Left lung (tissue), 10 donors: ENCODE data around the gene LMO1. TPM values are rescaled to one million over a fixed set of nuclear protein-coding genes. Genes with fewer than 3 reads are reported as not detected.

Experiments used
- ATAC-seq: fragments of 200-7000 bp; cut with Tn5 transposase; one replicate; pipeline ENCODE4 v1.9.1; 2020; ENCODE audit warnings: moderate library complexity
- DNase-seq, 4 donors: peaks; one replicate each; pipeline ENCODE4 v3.0.0-alpha.2; 2013 to 2020
- H3K27ac ChIP-seq, 2 donors: fragments of 200-600 bp; sonication (generic) in 1 of 2; one replicate each; pipeline versions ENCODE4 v1.5.0 to v1.8.0; 2020 to 2021
- H3K27me3 ChIP-seq, 2 donors: fragments of 200-600 bp; sonication (generic) in 1 of 2; one replicate each; pipeline versions ENCODE4 v1.5.0 to v1.8.0; 2020 to 2021
- H3K36me3 ChIP-seq, 2 donors: fragments of 200-600 bp; sonication (generic) in 1 of 2; one replicate each; pipeline versions ENCODE4 v1.5.0 to v1.8.0; 2020 to 2021
- H3K4me1 ChIP-seq, 2 donors: fragments of 200-600 bp; one replicate each; pipeline ENCODE4 v1.8.0; 2021
- H3K4me3 ChIP-seq, 2 donors: fragments of 200-600 bp; sonication (generic) in 1 of 2; one replicate each; pipeline versions ENCODE4 v1.5.0 to v1.8.0; 2020 to 2021; ENCODE audit warnings: mild to moderate bottlenecking in 1 of 2
- H3K9me3 ChIP-seq, 2 donors: fragments of 200-600 bp; sonication (generic) in 1 of 2; one replicate each; pipeline versions ENCODE4 v1.5.0 to v1.8.0; 2020 to 2021
- intact Hi-C, 2 donors: fragments of 100-400 bp; cut with DNase I; formaldehyde crosslinking; loops; one replicate each; pipeline versions ENCODE4 v1.11.2 to v1.14.2; 2022
- polyA plus RNA-seq, 6 donors: library from polyadenylated mRNA; unstranded; fragments of 120-200 nt; gene quantifications; one replicate each; pipeline ENCODE4 v1.2.1, GENCODE V29; 2013; ENCODE audit not compliant: insufficient read length in 6 of 6
- total RNA-seq, 2 donors: library from RNA; stranded (reverse); fragmentation: NEBNext Ultra II Directional; extraction: Animal tissue kit (Norgen Biotek cat#: 25700); gene quantifications; one replicate each; pipeline ENCODE4 v1.2.1, GENCODE V29; 2021
- TF ChIP-seq, protein P1 (sequence below), 2 donors: fragments of 200-600 bp; sonication (generic) in 1 of 2; IDR thresholded peaks; one replicate each; pipeline versions ENCODE4 v1.5.0 to v1.8.0; 2021; ENCODE audit warnings: antibody characterized with exemption in 2 of 2
- donor health status: DM: no; HTN: yes; CAD: no.
- donor health status: DM: no; HTN: no; CAD: no.

Gene LMO1
- total and polyA plus RNA-seq, 8 donors = 0.18 to 0.48 (median 0.23) TPM; not detected in 3

GRCh38 chr11:8277691-8278090 is 14.0 kb upstream of the LMO1 start:
- TF ChIP-seq, protein P1, sequence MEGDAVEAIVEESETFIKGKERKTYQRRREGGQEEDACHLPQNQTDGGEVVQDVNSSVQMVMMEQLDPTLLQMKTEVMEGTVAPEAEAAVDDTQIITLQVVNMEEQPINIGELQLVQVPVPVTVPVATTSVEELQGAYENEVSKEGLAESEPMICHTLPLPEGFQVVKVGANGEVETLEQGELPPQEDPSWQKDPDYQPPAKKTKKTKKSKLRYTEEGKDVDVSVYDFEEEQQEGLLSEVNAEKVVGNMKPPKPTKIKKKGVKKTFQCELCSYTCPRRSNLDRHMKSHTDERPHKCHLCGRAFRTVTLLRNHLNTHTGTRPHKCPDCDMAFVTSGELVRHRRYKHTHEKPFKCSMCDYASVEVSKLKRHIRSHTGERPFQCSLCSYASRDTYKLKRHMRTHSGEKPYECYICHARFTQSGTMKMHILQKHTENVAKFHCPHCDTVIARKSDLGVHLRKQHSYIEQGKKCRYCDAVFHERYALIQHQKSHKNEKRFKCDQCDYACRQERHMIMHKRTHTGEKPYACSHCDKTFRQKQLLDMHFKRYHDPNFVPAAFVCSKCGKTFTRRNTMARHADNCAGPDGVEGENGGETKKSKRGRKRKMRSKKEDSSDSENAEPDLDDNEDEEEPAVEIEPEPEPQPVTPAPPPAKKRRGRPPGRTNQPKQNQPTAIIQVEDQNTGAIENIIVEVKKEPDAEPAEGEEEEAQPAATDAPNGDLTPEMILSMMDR (IDR thresholded peaks at IDR 0.05) = no peak
- peaks cover 0 to 9% of the 10 kb centered on the region in 2 donors for H3K27me3 ChIP-seq
- intact Hi-C loops = no loop called here
- H3K4me3 ChIP-seq = no peak overlapping the region
- H3K27ac ChIP-seq = no peak overlapping the region
- no peaks in the 10 kb centered on the region for H3K4me1 ChIP-seq
- ATAC-seq (no peak), DNase-seq (no peak)
- H3K9me3 ChIP-seq = no peaks in the 10 kb centered on the region
- no peaks in the 10 kb centered on the region for H3K36me3 ChIP-seq

- Histone ChIP-seq H3K36me3 (no peaks in the 10 kb centered on the region), H3K27ac (no peak overlapping the region), H3K4me1 (no peaks in the 10 kb centered on the region), H3K9me3 (no peaks in the 10 kb centered on the region), H3K27me3 (peaks cover 6 to 14% of the 10 kb centered on the region in 2 donors), H3K4me3 (no peak overlapping the region)
- ATAC-seq = no peak
- DNase-seq = no peak
- TF ChIP-seq, protein P1 (IDR thresholded peaks at IDR 0.05) = no peak
- intact Hi-C loops = no loop called here
These were observed 12.8 kb upstream of the LMO1 start for GRCh38 chr11:8276528-8276927.

DNA sequence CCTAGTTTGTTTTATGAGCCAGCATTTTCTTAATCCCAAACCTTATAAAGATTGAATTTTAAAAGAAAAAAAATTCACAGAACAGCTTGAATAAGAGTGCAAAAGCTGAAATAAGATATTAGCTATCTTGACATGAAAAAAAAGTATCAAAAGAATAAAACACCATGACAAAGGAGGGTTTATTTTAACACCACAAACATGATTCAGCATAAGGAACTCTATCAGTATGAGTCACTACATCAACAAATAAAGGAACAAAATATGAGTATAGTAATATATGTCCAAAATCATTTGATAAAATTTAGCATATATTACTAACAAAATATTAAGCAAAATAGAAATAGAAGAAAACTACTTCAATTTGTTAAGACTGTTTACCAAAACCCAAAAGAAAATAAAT is 9.6 kb upstream of the LMO1 start:
- H3K27ac ChIP-seq = no peak overlapping the region
- H3K9me3 ChIP-seq = no peaks in the 10 kb centered on the region
- no peak overlapping the region for H3K4me3 ChIP-seq
- DNase-seq (no peak), ATAC-seq (no peak)
- peaks cover 29 to 46% of the 10 kb centered on the region in 2 donors for H3K27me3 ChIP-seq
- H3K36me3 ChIP-seq = no peaks in the 10 kb centered on the region
- intact Hi-C loops = no loop called here
- TF ChIP-seq, protein P1 (IDR thresholded peaks at IDR 0.05) = no peak
- H3K4me1 ChIP-seq = peaks cover 0 to 5% of the 10 kb centered on the region in 2 donors

GRCh38 chr11:8271106-8271886 is 7.6 kb upstream of the LMO1 start:
- Histone ChIP-seq H3K4me3 (no peak overlapping the region), H3K36me3 (no peaks in the 10 kb centered on the region), H3K27me3 (peaks cover 48 to 66% of the 10 kb centered on the region in 2 donors), H3K27ac (no peak overlapping the region), H3K9me3 (no peaks in the 10 kb centered on the region), H3K4me1 (peaks cover 0 to 11% of the 10 kb centered on the region in 2 donors)
- DNase-seq (no peak), ATAC-seq (no peak)
- intact Hi-C loops = no loop called here
- TF ChIP-seq, protein P1 (IDR thresholded peaks at IDR 0.05) = no peak

- Histone ChIP-seq H3K4me3 (no peak overlapping the region), H3K27ac (no peak overlapping the region), H3K27me3 (peaks cover 61 to 82% of the 10 kb centered on the region in 2 donors), H3K9me3 (no peaks in the 10 kb centered on the region), H3K4me1 (peaks cover 0 to 11% of the 10 kb centered on the region in 2 donors), H3K36me3 (no peaks in the 10 kb centered on the region)
- TF ChIP-seq, protein P1 (IDR thresholded peaks at IDR 0.05) = no peak
- no peak for ATAC-seq
- no peak for DNase-seq
- intact Hi-C loops = no loop called here
These were observed 6.0 kb upstream of the LMO1 start for GRCh38 chr11:8269636-8270035.
